ENCODE results near the gene HSD17B10.

The HSD17B10 gene

DNA sequence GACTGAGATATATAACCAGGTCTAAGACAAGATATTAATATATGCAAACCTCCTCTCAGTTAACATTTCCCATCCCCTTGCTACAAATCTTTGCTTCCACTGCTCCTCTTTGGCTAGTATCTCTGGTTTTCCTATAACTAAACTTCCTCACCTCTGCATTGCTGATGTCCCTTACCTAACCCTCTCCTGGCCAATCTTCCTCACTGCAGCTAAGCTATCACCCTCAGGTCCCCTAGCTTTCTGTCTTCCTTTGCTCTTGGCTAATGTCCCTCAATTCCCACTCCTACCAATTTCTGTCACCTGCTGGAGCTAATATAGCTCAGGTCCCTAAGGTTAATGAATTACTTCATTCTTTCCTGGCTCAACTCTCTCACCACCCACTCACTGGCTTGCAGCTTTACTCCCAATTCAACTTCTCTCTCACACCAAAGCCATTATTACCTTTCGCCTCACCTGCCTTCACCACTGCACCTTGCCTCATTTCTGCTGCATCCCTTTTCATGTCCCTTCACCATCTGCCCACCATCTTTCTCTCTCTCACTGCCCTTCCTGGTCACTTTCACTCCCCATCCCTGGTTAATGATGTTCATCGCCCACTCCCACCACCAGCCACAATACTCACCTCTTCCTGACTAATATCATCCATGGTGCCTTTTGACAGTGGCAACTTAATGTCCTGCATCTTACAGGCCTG is 38.4 kb downstream of the HSD17B10 start:
- TF ChIP-seq, protein P1, sequence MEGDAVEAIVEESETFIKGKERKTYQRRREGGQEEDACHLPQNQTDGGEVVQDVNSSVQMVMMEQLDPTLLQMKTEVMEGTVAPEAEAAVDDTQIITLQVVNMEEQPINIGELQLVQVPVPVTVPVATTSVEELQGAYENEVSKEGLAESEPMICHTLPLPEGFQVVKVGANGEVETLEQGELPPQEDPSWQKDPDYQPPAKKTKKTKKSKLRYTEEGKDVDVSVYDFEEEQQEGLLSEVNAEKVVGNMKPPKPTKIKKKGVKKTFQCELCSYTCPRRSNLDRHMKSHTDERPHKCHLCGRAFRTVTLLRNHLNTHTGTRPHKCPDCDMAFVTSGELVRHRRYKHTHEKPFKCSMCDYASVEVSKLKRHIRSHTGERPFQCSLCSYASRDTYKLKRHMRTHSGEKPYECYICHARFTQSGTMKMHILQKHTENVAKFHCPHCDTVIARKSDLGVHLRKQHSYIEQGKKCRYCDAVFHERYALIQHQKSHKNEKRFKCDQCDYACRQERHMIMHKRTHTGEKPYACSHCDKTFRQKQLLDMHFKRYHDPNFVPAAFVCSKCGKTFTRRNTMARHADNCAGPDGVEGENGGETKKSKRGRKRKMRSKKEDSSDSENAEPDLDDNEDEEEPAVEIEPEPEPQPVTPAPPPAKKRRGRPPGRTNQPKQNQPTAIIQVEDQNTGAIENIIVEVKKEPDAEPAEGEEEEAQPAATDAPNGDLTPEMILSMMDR (IDR thresholded peaks at IDR 0.05; ENCODE audit: insufficient read depth, low read depth, low read length, missing control alignments) = no peak
- H3K4me3 ChIP-seq (ENCODE audit: low read length) = no peak overlapping the region
- DNase-seq (ENCODE audit: low read depth) = no peak

DNA sequence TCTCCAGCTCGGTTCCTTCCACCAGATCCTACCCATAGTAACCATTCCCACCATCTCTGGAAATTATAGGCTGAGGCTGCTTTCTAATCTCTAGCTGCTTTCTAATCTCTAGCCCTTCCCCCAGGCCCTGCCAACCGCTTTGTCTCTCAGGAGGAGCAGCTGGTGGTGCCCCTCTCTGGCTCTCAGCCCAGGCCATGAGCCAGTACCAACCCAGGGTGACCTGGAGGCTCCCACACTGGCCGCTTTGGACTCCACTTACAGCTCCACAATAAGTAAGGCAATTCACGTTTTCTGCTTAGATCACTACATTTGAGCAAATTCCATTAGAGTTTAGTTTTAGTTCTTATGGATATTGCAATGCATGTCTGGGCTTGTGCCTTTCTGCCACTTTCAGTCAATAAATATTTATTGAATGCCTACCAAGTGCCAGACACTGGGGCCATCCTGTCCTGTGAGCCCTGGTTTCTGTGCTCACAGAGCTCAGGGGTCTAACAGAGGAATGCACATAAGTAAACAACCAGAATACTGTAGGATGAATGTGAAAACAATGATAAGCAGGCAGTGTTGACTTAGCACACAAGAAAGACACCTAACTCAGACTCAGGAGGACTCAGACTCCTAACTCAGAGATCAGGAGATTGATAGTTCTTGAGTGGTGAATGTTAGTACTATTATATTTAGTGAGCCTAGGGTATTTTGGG is 50.6 kb downstream of the HSD17B10 start:
- H3K4me3 ChIP-seq (ENCODE audit: low read length) = no peak overlapping the region
- DNase-seq (ENCODE audit: low read depth) = peak; percentile 30
- TF ChIP-seq, protein P1 (IDR thresholded peaks at IDR 0.05; ENCODE audit: insufficient read depth, low read depth, low read length, missing control alignments) = no peak

Measured in epithelial cell of esophagus (primary cell).